ENCODE data around the gene GTF2I.

GRCh38 chr7:74655768-74656440 is 1.6 kb upstream of the GTF2I start:
- peak in 2 of 6 experiments; percentile 11 to 26 for TF ChIP-seq CTCF (IDR thresholded peaks at IDR 0.05)
- no peak for TF ChIP-seq POLR2A (IDR thresholded peaks at IDR 0.05)
